ENCODE measurements around the gene SMAD7. TPM values are rescaled to one million over a fixed set of nuclear protein-coding genes. Genes with fewer than 3 reads are reported as not detected.

SMAD7 gene
- total RNA-seq, 4 donors from 2014 or later = 19.6 to 23.9 (median 20.7) TPM

DNA sequence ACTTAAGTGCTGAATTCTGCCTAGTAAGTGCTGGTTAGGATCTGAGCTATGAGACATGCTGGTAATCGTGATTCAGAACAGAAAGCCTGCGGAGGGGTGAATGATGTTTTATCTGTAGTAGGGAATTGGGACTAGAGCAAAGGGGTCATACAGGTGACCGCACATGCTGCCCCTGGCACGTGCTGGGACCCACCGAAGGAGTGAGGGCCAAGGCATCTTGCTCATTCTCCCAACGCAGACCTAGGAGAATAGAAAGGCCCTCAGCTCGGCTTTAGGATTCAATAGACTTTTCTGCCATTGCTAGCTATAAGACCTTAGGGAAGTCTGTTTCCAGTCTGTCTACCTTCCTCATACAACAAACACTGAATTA lies 8.8 kb upstream of the SMAD7 start:
- no peak overlapping the region for H3K4me3 ChIP-seq (ENCODE audit: low read depth, poor library complexity, severe bottlenecking)
- no peak for TF ChIP-seq POLR2A (IDR thresholded peaks at IDR 0.05)
- TF ChIP-seq, protein P1, sequence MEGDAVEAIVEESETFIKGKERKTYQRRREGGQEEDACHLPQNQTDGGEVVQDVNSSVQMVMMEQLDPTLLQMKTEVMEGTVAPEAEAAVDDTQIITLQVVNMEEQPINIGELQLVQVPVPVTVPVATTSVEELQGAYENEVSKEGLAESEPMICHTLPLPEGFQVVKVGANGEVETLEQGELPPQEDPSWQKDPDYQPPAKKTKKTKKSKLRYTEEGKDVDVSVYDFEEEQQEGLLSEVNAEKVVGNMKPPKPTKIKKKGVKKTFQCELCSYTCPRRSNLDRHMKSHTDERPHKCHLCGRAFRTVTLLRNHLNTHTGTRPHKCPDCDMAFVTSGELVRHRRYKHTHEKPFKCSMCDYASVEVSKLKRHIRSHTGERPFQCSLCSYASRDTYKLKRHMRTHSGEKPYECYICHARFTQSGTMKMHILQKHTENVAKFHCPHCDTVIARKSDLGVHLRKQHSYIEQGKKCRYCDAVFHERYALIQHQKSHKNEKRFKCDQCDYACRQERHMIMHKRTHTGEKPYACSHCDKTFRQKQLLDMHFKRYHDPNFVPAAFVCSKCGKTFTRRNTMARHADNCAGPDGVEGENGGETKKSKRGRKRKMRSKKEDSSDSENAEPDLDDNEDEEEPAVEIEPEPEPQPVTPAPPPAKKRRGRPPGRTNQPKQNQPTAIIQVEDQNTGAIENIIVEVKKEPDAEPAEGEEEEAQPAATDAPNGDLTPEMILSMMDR (IDR thresholded peaks at IDR 0.05) = no peak
- intact Hi-C loops (cut with DNase I; ENCODE audit: low total_unique reads) = no loop called here
- DNase-seq (ENCODE audit: low spot score in 2 of 2) = no peak
- 75 to 94% methylated on average over 7 of the region's 7 CpGs for whole genome bisulfite sequencing, 2 donors

- DNase-seq (ENCODE audit: low spot score in 2 of 2) = no peak
- H3K4me3 ChIP-seq (ENCODE audit: low read depth, poor library complexity, severe bottlenecking) = no peak overlapping the region
- WGBS, 2 donors = 94 to 95% methylated on average over 6 of the region's 6 CpGs
- no peak for TF ChIP-seq POLR2A (IDR thresholded peaks at IDR 0.05)
- TF ChIP-seq, protein P1 (IDR thresholded peaks at IDR 0.05) = no peak
- intact Hi-C loops (cut with DNase I; ENCODE audit: low total_unique reads) = no loop called here
These were observed 8.2 kb upstream of the SMAD7 start for GRCh38 chr18:48958951-48959350.

DNA sequence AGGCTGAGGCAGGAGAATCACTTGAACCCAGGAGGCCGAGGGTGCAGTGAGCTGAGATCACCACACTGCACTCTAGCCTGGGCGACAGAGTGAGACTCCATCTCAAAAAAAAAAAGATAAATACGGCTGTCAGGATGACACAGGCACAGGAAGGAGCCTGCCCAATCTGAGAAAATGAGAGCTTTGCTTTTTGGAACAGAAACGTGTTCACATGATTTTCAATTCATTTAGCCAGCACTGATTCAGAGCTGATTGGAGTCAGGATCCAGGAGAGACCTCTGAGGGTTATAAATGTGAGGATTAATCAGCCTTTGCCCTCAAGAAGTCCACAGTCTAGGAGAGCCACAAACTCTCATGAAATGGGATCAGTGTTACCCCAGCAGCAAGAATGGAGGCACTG lies 6.9 kb upstream of the SMAD7 start:
- intact Hi-C loops (cut with DNase I; ENCODE audit: low total_unique reads) = no loop called here
- no peak for TF ChIP-seq POLR2A (IDR thresholded peaks at IDR 0.05)
- TF ChIP-seq, protein P1 (IDR thresholded peaks at IDR 0.05) = no peak
- 42 to 51% methylated on average over 4 of the region's 4 CpGs for WGBS, 2 donors
- H3K4me3 ChIP-seq (ENCODE audit: low read depth, poor library complexity, severe bottlenecking) = no peak overlapping the region
- DNase-seq (ENCODE audit: low spot score in 2 of 2) = no peak

- WGBS, 2 donors = 44 to 53% methylated on average over 8 of the region's 8 CpGs
- TF ChIP-seq, protein P1 (IDR thresholded peaks at IDR 0.05) = no peak
- no peak for TF ChIP-seq POLR2A (IDR thresholded peaks at IDR 0.05)
- intact Hi-C loops (cut with DNase I; ENCODE audit: low total_unique reads) = no loop called here
- DNase-seq (ENCODE audit: low spot score in 2 of 2) = no peak
- no peak overlapping the region for H3K4me3 ChIP-seq (ENCODE audit: low read depth, poor library complexity, severe bottlenecking)
These were observed 6.4 kb upstream of the SMAD7 start for GRCh38 chr18:48957136-48957535.

DNA sequence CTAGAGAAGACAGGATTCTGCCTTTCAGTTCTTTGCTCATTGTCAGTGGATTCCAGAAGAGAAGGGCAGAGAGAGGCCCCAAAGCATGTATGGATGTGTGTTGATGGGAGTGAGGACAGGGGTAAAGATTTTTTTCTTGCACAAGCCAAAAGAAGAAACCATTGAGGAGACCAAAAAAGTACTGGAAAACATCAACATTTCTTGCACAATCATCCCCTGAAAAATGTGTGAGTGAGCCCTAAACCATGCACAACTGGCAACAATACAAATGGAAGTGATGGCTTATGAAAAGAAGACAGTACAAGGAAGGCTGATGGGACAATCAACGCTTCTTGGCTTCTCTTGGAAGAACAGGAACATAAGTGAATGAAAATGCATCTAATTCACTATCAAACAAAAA lies 5.6 kb upstream of the SMAD7 start:
- H3K4me3 ChIP-seq (ENCODE audit: low read depth, poor library complexity, severe bottlenecking) = no peak overlapping the region
- TF ChIP-seq POLR2A (IDR thresholded peaks at IDR 0.05) = no peak
- TF ChIP-seq, protein P1 (IDR thresholded peaks at IDR 0.05) = no peak
- no peak for DNase-seq (ENCODE audit: low spot score in 2 of 2)
- intact Hi-C loops (cut with DNase I; ENCODE audit: low total_unique reads) = no loop called here
- WGBS, 2 donors = 50 to 52% methylated on average over 1 of the region's 1 CpG

DNA sequence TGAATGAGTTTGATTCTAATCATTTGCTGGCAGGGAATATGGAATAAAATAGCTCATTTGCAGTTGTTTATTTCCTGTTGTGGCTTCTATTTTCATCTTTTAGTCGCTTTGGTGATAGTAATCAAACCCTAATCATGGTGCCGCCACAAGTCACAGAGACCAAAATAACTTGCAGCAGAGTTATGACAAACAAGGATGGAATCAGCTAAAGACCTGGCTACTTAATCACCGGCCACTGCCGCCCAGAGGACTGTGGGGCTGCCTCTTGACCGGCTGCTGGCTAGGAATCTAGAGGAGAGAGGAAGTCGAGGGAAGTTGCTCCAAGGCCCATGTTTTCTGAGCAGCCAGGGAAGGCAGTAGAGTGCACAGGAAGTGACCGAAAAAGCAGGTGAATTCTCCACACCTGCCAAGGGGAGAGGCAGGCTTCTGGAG lies 5.1 kb upstream of the SMAD7 start:
- no peak for DNase-seq (ENCODE audit: low spot score in 2 of 2)
- H3K4me3 ChIP-seq (ENCODE audit: low read depth, poor library complexity, severe bottlenecking) = no peak overlapping the region
- WGBS, 2 donors = 24 to 30% methylated on average over 7 of the region's 7 CpGs
- TF ChIP-seq, protein P1 (IDR thresholded peaks at IDR 0.05) = no peak
- no peak for TF ChIP-seq POLR2A (IDR thresholded peaks at IDR 0.05)
- intact Hi-C loops (cut with DNase I; ENCODE audit: low total_unique reads) = no loop called here

Data from lower leg skin (tissue), 4 donors.